Measurements from ENCODE around the gene ROR2.

DNA sequence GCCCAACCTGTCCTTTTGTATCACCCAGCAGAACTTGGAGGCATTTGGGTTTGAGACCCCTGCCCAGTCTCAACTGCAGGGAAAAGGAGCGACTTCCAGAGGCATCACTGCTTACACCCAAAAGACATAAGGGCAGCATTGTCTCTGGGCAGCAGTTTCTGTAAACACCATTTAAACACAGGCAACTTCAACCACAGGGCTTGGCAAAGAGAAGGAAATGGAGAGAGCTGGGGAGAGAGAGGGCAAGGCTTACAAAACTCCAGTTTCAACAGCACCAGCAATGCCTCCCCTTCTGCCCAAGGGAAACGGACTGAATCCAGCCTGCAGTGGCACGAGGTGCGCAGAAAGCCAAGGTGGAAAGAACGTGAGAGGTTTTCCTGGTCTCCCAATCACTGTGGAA is 147.6 kb downstream of the ROR2 start:
- TF ChIP-seq, protein P1, sequence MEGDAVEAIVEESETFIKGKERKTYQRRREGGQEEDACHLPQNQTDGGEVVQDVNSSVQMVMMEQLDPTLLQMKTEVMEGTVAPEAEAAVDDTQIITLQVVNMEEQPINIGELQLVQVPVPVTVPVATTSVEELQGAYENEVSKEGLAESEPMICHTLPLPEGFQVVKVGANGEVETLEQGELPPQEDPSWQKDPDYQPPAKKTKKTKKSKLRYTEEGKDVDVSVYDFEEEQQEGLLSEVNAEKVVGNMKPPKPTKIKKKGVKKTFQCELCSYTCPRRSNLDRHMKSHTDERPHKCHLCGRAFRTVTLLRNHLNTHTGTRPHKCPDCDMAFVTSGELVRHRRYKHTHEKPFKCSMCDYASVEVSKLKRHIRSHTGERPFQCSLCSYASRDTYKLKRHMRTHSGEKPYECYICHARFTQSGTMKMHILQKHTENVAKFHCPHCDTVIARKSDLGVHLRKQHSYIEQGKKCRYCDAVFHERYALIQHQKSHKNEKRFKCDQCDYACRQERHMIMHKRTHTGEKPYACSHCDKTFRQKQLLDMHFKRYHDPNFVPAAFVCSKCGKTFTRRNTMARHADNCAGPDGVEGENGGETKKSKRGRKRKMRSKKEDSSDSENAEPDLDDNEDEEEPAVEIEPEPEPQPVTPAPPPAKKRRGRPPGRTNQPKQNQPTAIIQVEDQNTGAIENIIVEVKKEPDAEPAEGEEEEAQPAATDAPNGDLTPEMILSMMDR (conservative IDR thresholded peaks at IDR 0.05 in 1 of 2, IDR thresholded peaks at IDR 0.05 in 1 of 2; ENCODE audit: extremely low read depth in 1 of 2, insufficient read depth in 1 of 2, low read depth in 1 of 2, low read length in 2 of 2), result no peak
- no peak for TF ChIP-seq EZH2 (IDR thresholded peaks at IDR 0.05; ENCODE audit: borderline replicate concordance, low read length)

Measured in mammary epithelial cell (primary cell).